Ishikawa (cell line): Measurements from ENCODE around the gene IL34.

Experiments
- CEBPB ChIP-seq: IDR thresholded peaks from 2 replicates; pipeline ENCODE4 v1.6.1; 2012
- CREB1 ChIP-seq: IDR thresholded peaks from 2 replicates; pipeline ENCODE4 v1.6.1; 2012; ENCODE audit warnings: low read depth
- EGR1 ChIP-seq: IDR thresholded peaks from 2 replicates; pipeline ENCODE4 v1.6.1; 2012
- EP300 ChIP-seq: IDR thresholded peaks from 2 replicates; pipeline ENCODE4 v1.6.1; 2012; ENCODE audit warnings: borderline replicate concordance
- FOXM1 ChIP-seq: IDR thresholded peaks from 2 replicates; pipeline ENCODE4 v1.6.1; 2012; ENCODE audit warnings: low read depth, borderline replicate concordance
- NFIC ChIP-seq: IDR thresholded peaks from 2 replicates; pipeline ENCODE4 v1.6.1; 2012
- RAD21 ChIP-seq: IDR thresholded peaks from 2 replicates; pipeline ENCODE4 v1.6.1; 2012; ENCODE audit warnings: low read depth
- REST ChIP-seq: IDR thresholded peaks from 2 replicates; pipeline ENCODE4 v1.6.1; 2012; ENCODE audit warnings: low read depth, mild to moderate bottlenecking
- TAF1 ChIP-seq: IDR thresholded peaks from 2 replicates; pipeline ENCODE4 v1.6.1; 2012; ENCODE audit warnings: low read depth, mild to moderate bottlenecking
- TCF12 ChIP-seq: IDR thresholded peaks from 2 replicates; pipeline ENCODE4 v1.6.1; 2012; ENCODE audit warnings: low read depth
- TEAD4 ChIP-seq: IDR thresholded peaks from 2 replicates; pipeline ENCODE4 v1.6.1; 2012
- USF1 ChIP-seq: IDR thresholded peaks from 2 replicates; pipeline ENCODE4 v1.6.1; 2012
- YY1 ChIP-seq: IDR thresholded peaks from 2 replicates; pipeline ENCODE4 v1.6.1; 2012; ENCODE audit warnings: low read depth
- ZBTB7A ChIP-seq: IDR thresholded peaks from 2 replicates; pipeline ENCODE4 v1.6.1; 2012; ENCODE audit warnings: low read depth
- TF ChIP-seq, protein P1 (sequence below): IDR thresholded peaks from 2 replicates; pipeline ENCODE4 v1.6.1; 2012

IL34 gene

DNA sequence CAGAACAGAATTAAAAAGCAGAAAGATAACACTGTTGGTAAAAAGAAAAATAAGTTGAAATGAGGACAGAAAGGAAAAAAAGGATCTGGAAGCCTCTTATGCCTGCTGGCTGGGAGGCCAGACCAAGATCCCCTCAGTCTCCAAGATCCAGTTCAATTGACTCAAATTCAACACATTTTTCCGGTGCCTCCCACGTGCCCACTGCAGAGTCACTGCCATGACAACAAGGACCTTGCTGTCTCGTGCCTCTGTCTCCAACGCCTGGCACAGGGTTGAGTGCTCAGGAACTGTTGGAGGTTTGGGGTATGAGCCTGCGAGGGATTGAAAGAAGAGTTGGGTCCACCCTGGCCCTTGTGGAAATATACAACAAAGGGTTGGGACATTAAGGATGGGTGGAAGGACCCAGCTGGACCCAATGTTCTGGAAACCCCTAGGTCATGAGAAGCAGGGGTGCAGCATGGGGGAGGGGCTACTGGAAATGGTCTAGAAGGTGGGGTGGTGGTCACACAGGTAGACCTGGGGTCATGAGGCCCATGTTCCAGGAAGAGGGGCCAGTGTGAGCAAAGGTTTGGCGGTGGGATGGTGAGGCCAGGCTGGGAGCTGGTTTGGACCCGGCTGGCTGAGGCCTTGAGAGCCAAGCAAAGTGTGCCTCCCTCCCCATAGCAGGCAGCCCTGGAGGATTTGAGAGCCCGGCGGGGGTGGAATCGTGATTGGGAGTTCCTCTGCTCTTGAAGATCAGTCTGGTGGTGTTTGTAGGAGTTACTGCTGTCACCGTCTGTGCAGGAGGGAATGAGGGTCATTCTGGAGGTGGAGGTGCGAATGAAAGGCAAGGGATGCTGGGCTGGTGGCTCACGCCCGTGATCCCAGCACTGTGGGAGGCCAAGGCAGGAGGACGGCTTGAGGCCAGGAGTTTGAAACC, 1.3 kb downstream of the IL34 start:
- TF ChIP-seq TAF1 (no peak), CEBPB (no peak), YY1 (no peak)

DNA sequence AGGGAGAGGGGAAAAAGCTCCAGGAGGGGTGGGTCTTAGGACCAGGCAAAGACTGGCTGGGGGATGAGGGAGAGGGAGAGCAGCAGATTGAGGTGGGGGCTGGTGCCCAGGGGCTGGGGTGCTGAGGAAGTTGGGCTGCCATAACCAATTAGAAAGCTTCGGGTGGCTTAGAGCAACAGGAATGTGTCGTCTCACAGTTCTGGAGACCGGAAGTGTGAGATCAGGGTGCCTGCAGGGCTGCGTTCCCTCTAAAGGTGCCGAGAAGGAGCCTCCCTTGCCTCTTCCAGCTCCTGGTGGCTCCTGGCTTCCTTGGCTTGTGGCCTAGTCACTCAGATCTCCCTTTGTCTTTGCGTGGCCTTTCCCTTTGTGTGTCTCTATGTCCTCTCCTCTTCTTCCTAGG, 2.2 kb downstream of the IL34 start:
- no peak for TF ChIP-seq REST
- TF ChIP-seq RAD21, result no peak
- TF ChIP-seq TCF12, result no peak
- TF ChIP-seq EGR1, result no peak
- TF ChIP-seq CEBPB, result no peak
- TF ChIP-seq CREB1, result no peak
- TF ChIP-seq, protein P1, sequence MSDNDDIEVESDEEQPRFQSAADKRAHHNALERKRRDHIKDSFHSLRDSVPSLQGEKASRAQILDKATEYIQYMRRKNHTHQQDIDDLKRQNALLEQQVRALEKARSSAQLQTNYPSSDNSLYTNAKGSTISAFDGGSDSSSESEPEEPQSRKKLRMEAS, result no peak
- TF ChIP-seq EP300, result no peak
- TF ChIP-seq FOXM1, result no peak
- no peak for TF ChIP-seq NFIC
- TF ChIP-seq TAF1, result no peak
- no peak for TF ChIP-seq USF1

DNA sequence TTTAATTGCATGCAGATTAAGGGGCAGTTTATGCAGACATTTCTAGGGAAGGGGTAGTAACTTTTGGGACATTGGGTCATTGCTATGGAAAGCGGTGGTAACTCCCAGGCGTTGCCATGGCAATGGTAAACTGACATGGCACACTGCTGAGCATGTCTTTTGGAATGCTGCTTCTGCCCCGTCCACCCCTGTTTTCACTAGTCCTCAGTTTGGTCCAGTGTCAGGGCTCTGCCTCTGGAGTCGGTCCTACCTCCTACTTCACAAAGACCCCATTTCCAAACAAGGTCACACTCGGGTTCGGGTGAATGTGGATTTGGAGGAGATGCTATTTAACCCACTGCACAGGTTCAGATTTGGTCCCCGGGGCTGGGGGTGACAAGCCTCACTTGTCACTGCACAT, 2.9 kb downstream of the IL34 start:
- TF ChIP-seq CEBPB, result no peak
- TF ChIP-seq TCF12, result no peak
- TF ChIP-seq EP300, result no peak
- no peak for TF ChIP-seq TEAD4

DNA sequence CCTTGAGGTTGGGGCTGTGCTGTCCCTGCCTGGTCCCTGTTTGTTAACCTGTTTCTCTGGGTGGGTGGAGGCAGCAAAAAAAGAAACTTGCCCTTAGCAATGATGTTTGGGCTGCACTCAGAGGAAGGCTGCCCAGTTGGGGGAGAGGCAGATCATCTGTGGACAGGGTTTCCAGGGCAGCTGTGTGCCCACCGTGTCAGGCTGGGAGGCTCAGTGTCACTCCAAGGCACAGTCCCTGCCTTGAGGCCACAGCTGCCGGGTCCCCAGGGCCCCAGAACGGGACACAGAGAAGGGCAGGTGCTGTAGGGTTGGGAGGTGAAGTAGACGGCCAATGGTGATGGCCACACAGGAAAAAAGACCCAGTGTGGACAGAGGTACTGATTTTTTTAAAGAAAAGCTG, 3.9 kb downstream of the IL34 start:
- TF ChIP-seq CEBPB, result no peak
- no peak for TF ChIP-seq TAF1
- TF ChIP-seq TCF12, result no peak
- no peak for TF ChIP-seq REST
- TF ChIP-seq RAD21, result no peak
- no peak for TF ChIP-seq YY1

DNA sequence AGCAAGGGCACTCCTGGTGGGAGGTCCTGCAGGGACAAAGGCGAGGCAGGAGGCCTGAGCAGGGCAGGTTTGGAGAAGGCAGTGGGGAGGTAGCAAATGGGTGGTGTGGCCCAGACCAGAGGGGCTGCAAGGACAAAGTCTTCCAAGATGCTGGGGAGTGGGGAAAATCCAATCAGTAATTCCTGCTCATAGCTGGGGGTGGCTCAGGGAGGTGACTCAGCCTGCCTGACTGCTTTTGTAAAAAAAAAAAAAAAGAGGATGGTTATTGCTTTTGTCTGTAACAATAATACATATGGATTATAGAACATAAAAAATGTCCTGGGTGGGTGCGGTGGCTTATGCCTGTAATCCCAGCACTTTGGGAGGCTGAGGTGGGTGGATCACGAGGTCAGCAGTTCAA, 5.2 kb downstream of the IL34 start:
- TF ChIP-seq REST (no peak), NFIC (no peak), TCF12 (no peak), FOXM1 (no peak)

DNA sequence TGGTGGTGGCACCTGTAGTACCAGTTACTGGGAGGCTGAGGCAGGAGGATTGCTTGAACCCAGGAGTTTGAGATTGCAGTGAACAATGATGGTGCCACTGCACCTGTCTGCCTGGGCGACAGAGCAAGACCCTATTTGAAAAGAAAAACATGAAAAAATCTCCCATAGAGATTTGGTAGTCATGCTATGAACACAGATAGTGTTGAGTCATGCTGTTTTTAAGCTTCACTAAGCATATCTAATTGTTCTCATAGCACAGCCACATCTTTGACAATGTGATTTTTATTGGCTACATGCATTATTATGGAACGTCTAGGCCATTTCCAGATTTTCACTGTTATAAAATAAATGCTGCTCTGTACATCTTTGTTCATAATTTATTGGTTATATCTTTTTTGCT, 6.0 kb downstream of the IL34 start:
- TF ChIP-seq TCF12 (no peak), REST (no peak), FOXM1 (no peak), TAF1 (no peak), EP300 (no peak), USF1 (no peak), ZBTB7A (no peak), NFIC (no peak), EGR1 (no peak), CREB1 (no peak), RAD21 (no peak), TEAD4 (no peak)
- TF ChIP-seq, protein P1, result no peak
